ENCODE data around the gene KLHL2.
"Not testable (repeated sequence)": the region's sequence is repeated elsewhere in the genome, so short reads cannot be mapped to it uniquely, and the experiment has no call there.

GRCh38 chr4:165236852-165237251, 29.5 kb downstream of the KLHL2 start:
- not testable (repeated sequence) for TF ChIP-seq CTCF, POLR2A (IDR thresholded peaks at IDR 0.05)

Data from tibial nerve (tissue), 3 donors.